Measurements from ENCODE around the gene CRYL1.

The CRYL1 gene

GRCh38 chr13:20426766-20427448 lies 98.8 kb downstream of the CRYL1 start:
- Histone ChIP-seq H3K4me3 (ENCODE audit: low read length) (no peak overlapping the region), H3K27me3 (ENCODE audit: control insufficient read depth, insufficient read depth, low read length) (no peaks in the 10 kb centered on the region), H3K36me3 (ENCODE audit: control insufficient read depth, insufficient read depth, low read length) (no peaks in the 10 kb centered on the region), H3K4me1 (ENCODE audit: control insufficient read depth, insufficient read depth, low read length) (no peaks in the 10 kb centered on the region; the same call in 1 of the 2 replicates), H3K27ac (ENCODE audit: low read length) (no peak overlapping the region), H3K9me3 (ENCODE audit: control insufficient read depth, insufficient read depth, low read length) (no peaks in the 10 kb centered on the region)
- DNase-seq (ENCODE audit: low read depth, low spot score), result no peak
- no CpG with 5 or more reads among the region's 11 CpGs for WGBS (ENCODE audit: insufficient coverage, insufficient read length)

GRCh38 chr13:20425819-20426219 lies 99.8 kb downstream of the CRYL1 start:
- H3K4me1 ChIP-seq (ENCODE audit: control insufficient read depth, insufficient read depth, low read length), result no peaks in the 10 kb centered on the region
- H3K27me3 ChIP-seq (ENCODE audit: control insufficient read depth, insufficient read depth, low read length), result no peaks in the 10 kb centered on the region
- WGBS (ENCODE audit: insufficient coverage, insufficient read length), result no CpG with 5 or more reads among the region's 7 CpGs
- H3K27ac ChIP-seq (ENCODE audit: low read length), result no peak overlapping the region
- H3K4me3 ChIP-seq (ENCODE audit: low read length), result no peak overlapping the region
- no peak for DNase-seq (ENCODE audit: low read depth, low spot score)
- no peaks in the 10 kb centered on the region for H3K9me3 ChIP-seq (ENCODE audit: control insufficient read depth, insufficient read depth, low read length)
- H3K36me3 ChIP-seq (ENCODE audit: control insufficient read depth, insufficient read depth, low read length), result no peaks in the 10 kb centered on the region

GRCh38 chr13:20424949-20425348 lies 100.7 kb downstream of the CRYL1 start:
- Histone ChIP-seq H3K27ac (ENCODE audit: low read length) (no peak overlapping the region), H3K27me3 (ENCODE audit: control insufficient read depth, insufficient read depth, low read length) (no peaks in the 10 kb centered on the region), H3K4me1 (ENCODE audit: control insufficient read depth, insufficient read depth, low read length) (no peaks in the 10 kb centered on the region), H3K4me3 (ENCODE audit: low read length) (no peak overlapping the region), H3K36me3 (ENCODE audit: control insufficient read depth, insufficient read depth, low read length) (no peaks in the 10 kb centered on the region), H3K9me3 (ENCODE audit: control insufficient read depth, insufficient read depth, low read length) (no peaks in the 10 kb centered on the region)
- no peak for DNase-seq (ENCODE audit: low read depth, low spot score)
- no CpG with 5 or more reads among the region's 12 CpGs for WGBS (ENCODE audit: insufficient coverage, insufficient read length)

DNA sequence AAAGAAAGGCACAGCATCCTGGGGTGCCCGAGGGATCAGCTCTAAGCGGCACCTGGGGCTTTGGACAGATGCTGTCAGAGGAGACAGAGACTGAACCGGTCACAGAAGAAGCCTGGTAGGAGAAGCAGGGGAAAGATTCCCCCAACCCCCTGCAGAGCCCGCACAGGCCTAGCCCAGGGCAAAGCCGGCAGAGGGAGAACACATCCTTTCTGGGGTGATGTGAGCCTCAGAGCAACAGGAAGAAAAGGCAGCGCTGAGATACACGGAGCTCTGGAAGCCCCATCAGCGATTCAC lies 101.2 kb downstream of the CRYL1 start:
- no peaks in the 10 kb centered on the region for H3K9me3 ChIP-seq (ENCODE audit: control insufficient read depth, insufficient read depth, low read length)
- H3K27ac ChIP-seq (ENCODE audit: low read length), result no peak overlapping the region

GRCh38 chr13:20422362-20422761 lies 103.3 kb downstream of the CRYL1 start:
- Histone ChIP-seq H3K27me3 (ENCODE audit: control insufficient read depth, insufficient read depth, low read length) (no peaks in the 10 kb centered on the region), H3K27ac (ENCODE audit: low read length) (no peak overlapping the region), H3K36me3 (ENCODE audit: control insufficient read depth, insufficient read depth, low read length) (no peaks in the 10 kb centered on the region), H3K4me3 (ENCODE audit: low read length) (no peak overlapping the region), H3K4me1 (ENCODE audit: control insufficient read depth, insufficient read depth, low read length) (no peaks in the 10 kb centered on the region), H3K9me3 (ENCODE audit: control insufficient read depth, insufficient read depth, low read length) (no peaks in the 10 kb centered on the region)
- no peak for DNase-seq (ENCODE audit: low read depth, low spot score)
- WGBS (ENCODE audit: insufficient coverage, insufficient read length), result no CpG with 5 or more reads among the region's 4 CpGs

More for the DNA sequence above, 101.2 kb downstream of the CRYL1 start:
- H3K4me3 ChIP-seq (ENCODE audit: low read length), result no peak overlapping the region
- no peaks in the 10 kb centered on the region for H3K36me3 ChIP-seq (ENCODE audit: control insufficient read depth, insufficient read depth, low read length)
- WGBS (ENCODE audit: insufficient coverage, insufficient read length), result no CpG with 5 or more reads among the region's 8 CpGs
- DNase-seq (ENCODE audit: low read depth, low spot score), result no peak
- no peaks in the 10 kb centered on the region for H3K27me3 ChIP-seq (ENCODE audit: control insufficient read depth, insufficient read depth, low read length)
- no peaks in the 10 kb centered on the region for H3K4me1 ChIP-seq (ENCODE audit: control insufficient read depth, insufficient read depth, low read length)

- WGBS (ENCODE audit: insufficient coverage, insufficient read length), result no CpG with 5 or more reads among the region's 6 CpGs
- Histone ChIP-seq H3K4me1 (ENCODE audit: control insufficient read depth, insufficient read depth, low read length) (no peaks in the 10 kb centered on the region), H3K27ac (ENCODE audit: low read length) (no peak overlapping the region), H3K4me3 (ENCODE audit: low read length) (no peak overlapping the region), H3K9me3 (ENCODE audit: control insufficient read depth, insufficient read depth, low read length) (no peaks in the 10 kb centered on the region), H3K36me3 (ENCODE audit: control insufficient read depth, insufficient read depth, low read length) (no peaks in the 10 kb centered on the region), H3K27me3 (ENCODE audit: control insufficient read depth, insufficient read depth, low read length) (no peaks in the 10 kb centered on the region)
- DNase-seq (ENCODE audit: low read depth, low spot score), result no peak
These were observed 104.7 kb downstream of the CRYL1 start for GRCh38 chr13:20420938-20421337.

DNA sequence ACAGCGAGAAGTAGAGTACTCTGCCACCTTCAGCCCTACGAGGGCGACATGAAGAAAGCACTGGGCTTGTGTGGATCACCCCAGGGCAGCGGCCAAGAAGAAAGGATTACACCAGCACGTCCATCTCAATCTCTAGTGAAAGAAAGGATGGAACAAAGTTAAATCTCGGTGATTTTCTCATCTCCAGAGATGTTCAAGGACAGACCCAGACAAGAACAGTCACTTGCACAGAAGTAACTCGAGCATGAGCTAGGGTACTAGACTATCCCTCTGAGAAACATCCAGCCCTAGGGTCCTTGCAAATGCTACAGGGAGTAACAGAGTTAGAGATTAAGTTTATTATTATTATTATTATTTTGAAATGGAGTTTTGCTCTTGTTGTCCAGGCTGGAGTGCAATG lies 106.7 kb downstream of the CRYL1 start:
- Histone ChIP-seq H3K4me1 (ENCODE audit: control insufficient read depth, insufficient read depth, low read length) (peaks cover 4% of the 10 kb centered on the region; the same call in 1 of the 2 replicates), H3K9me3 (ENCODE audit: control insufficient read depth, insufficient read depth, low read length) (no peaks in the 10 kb centered on the region), H3K4me3 (ENCODE audit: low read length) (no peak overlapping the region), H3K27me3 (ENCODE audit: control insufficient read depth, insufficient read depth, low read length) (no peaks in the 10 kb centered on the region), H3K36me3 (ENCODE audit: control insufficient read depth, insufficient read depth, low read length) (no peaks in the 10 kb centered on the region), H3K27ac (ENCODE audit: low read length) (no peak overlapping the region)
- WGBS (ENCODE audit: insufficient coverage, insufficient read length), result no CpG with 5 or more reads among the region's 7 CpGs
- no peak for DNase-seq (ENCODE audit: low read depth, low spot score)

DNA sequence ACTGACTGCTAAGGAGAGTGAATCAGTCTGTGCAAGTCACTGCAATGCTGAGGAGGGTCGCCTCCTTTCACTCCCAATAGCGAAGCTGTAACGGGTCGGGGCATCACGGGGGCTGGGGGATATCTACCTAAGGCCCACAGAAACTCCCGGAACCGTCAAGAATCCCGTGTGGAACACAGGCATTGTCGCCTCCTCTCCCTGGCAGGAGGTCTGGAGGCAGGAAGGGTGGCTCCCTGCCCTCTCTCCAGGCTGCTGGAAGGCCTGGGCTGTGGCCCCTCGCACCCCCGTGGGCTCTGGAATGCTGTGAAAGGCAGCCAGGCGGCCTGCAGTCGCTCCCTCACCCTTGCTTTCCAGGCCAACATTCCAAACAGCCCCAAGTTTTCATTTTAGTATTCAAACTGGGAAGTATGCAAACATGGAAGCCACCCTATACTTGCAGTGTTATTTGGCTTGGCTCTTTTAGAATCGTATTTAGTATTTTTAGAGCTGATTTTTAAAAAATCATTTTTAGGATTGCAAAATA lies 109.4 kb downstream of the CRYL1 start:
- Histone ChIP-seq H3K36me3 (ENCODE audit: control insufficient read depth, insufficient read depth, low read length) (no peaks in the 10 kb centered on the region), H3K4me1 (ENCODE audit: control insufficient read depth, insufficient read depth, low read length) (peaks cover 4% of the 10 kb centered on the region; the same call in 1 of the 2 replicates), H3K27ac (ENCODE audit: low read length) (no peak overlapping the region), H3K27me3 (ENCODE audit: control insufficient read depth, insufficient read depth, low read length) (no peaks in the 10 kb centered on the region), H3K4me3 (ENCODE audit: low read length) (no peak overlapping the region), H3K9me3 (ENCODE audit: control insufficient read depth, insufficient read depth, low read length) (no peaks in the 10 kb centered on the region)
- WGBS (ENCODE audit: insufficient coverage, insufficient read length), result 100% methylated on average over 1 of the region's 14 CpGs
- DNase-seq (ENCODE audit: low read depth, low spot score), result no peak

DNA sequence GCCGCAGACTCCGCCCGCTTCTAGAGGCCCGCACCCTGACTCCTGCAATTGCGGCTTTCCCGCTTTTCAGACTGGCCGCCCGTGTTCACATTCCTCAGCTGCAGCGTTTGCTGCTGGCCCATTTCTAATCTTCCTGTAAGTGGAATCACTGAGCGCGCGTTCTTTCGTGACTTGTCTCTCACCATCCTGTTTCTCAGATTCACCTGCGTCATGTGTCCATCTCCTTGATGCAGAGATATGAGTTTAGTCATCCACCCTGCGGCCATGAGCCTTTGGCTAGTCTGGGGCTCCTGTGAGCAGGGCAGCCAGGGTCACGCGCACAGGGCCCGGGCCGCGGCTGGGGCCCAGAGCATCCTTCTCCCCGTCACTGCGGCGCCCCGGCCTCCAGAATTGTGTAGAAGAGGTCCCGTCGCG lies 110.0 kb downstream of the CRYL1 start:
- H3K36me3 ChIP-seq (ENCODE audit: control insufficient read depth, insufficient read depth, low read length), result no peaks in the 10 kb centered on the region
- no CpG with 5 or more reads among the region's 27 CpGs for WGBS (ENCODE audit: insufficient coverage, insufficient read length)
- H3K9me3 ChIP-seq (ENCODE audit: control insufficient read depth, insufficient read depth, low read length), result no peaks in the 10 kb centered on the region
- H3K4me3 ChIP-seq (ENCODE audit: low read length), result no peak overlapping the region
- peaks cover 4% of the 10 kb centered on the region; the same call in 1 of the 2 replicates for H3K4me1 ChIP-seq (ENCODE audit: control insufficient read depth, insufficient read depth, low read length)
- H3K27ac ChIP-seq (ENCODE audit: low read length), result no peak overlapping the region
- no peak for DNase-seq (ENCODE audit: low read depth, low spot score)
- H3K27me3 ChIP-seq (ENCODE audit: control insufficient read depth, insufficient read depth, low read length), result no peaks in the 10 kb centered on the region

GRCh38 chr13:20415306-20415679 lies 110.4 kb downstream of the CRYL1 start:
- Histone ChIP-seq H3K36me3 (ENCODE audit: control insufficient read depth, insufficient read depth, low read length) (no peaks in the 10 kb centered on the region), H3K9me3 (ENCODE audit: control insufficient read depth, insufficient read depth, low read length) (no peaks in the 10 kb centered on the region), H3K27ac (ENCODE audit: low read length) (no peak overlapping the region), H3K27me3 (ENCODE audit: control insufficient read depth, insufficient read depth, low read length) (no peaks in the 10 kb centered on the region), H3K4me1 (ENCODE audit: control insufficient read depth, insufficient read depth, low read length) (peaks cover 4% of the 10 kb centered on the region; the same call in 1 of the 2 replicates), H3K4me3 (ENCODE audit: low read length) (no peak overlapping the region)
- WGBS (ENCODE audit: insufficient coverage, insufficient read length), result no CpG with 5 or more reads among the region's 31 CpGs
- DNase-seq (ENCODE audit: low read depth, low spot score), result no peak
